HG03575 (cell line): ENCODE results near the gene SWAP70.
"Not testable (repeated sequence)": the region's sequence is repeated elsewhere in the genome, so short reads cannot be mapped to it uniquely, and the experiment has no call there.

ENCODE experiments used
- ATAC-seq: cut with Tn5 transposase; IDR thresholded peaks from one replicate; pipeline ENCODE4 v1.9.1; 2021; ENCODE audit not compliant: unreplicated experiment, insufficient number of reproducible peaks, low FRiP score; ENCODE audit errors: extremely low read depth

The SWAP70 gene

DNA sequence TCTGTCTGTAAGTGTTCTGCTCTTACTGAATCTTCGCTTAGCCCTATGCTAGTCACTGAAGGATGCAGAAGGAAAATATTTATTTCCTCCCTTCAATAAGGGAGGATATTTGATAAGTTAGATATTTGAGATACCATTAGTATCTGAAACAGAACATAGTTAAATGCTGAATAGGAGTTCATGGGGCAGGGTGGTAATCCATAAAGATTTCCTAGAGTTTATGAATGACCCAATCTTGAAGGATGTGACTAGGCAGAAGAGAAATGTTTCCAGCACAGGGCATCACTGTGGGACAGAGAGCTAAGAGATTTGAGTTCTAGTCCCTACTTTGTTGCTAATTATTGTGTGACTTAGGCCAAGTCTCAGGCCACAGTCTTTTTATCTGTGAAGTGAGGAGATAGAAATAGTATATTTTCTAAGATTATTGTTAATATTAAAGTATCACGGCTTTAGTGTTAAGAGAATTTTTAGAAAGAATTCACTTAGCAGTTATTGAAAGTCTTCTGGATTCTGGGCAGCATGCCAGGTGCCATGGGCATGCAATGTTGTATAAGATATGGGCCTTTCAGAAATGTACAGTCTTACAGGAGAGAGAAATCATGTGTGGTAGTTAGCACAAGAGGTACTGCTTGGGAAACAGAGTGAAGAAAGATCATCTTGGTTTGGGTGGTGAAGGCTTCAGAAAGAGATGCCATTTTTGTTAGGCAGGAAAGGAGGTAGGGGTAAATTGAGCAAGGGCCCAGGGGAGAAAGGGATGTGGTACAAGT is 24.0 kb downstream of the SWAP70 start:
- no peak for ATAC-seq

DNA sequence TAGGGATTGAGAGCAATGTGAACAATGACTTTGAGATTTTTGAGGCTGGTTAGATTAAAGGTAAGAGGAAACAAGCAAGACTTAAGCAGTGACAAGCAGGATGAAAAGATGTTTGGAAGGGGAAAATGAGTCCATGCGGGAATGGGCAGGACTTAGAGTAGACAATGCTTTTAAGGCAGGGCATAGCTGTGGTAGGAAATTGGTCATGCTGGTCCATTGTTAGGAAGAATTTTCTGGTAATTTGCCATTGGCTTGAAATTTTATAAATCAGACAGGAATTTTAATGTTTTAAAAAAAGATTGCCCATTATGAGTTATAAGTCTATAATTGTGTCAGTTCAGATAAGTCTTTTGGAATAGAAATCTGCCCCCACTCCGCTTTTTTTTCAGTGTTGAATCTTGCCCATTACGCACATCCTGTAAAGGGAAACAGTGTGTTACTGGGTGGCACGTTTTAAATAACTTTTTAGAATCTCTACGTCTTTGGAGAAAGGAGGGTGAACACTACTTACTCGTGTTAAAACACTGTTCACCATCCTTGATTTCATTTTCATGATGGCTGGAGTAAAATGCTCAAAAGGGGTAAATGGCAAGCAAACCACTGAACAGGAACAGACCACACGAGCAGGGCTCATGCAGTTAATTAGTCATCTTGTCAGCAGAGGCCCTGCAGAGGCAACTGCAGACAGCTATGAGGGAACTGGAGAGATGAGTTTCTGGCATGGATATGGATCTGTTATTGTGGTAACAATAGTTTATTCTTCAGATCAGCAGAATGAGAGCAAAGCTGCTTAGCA is 25.0 kb downstream of the SWAP70 start:
- peak; percentile 35 for ATAC-seq

DNA sequence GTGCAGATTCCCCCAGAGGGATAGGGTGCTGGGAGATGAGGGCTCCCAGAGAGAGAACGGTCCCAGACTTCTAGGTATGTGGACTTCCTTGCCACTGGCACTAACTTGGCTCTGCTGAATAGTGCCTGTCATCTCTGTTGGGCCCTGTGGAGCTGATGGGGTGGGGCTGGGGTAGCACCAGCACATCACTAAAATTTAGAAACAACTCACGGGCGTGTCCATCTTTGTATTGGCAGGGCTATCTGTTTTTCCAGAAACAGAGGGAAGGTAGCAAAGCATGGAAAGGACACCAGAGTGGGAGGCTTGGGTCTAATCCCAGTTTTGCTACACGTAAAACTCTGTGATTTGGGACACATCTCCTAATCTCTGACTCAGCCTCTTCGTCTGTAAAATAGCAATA is 25.8 kb downstream of the SWAP70 start:
- no peak for ATAC-seq

DNA sequence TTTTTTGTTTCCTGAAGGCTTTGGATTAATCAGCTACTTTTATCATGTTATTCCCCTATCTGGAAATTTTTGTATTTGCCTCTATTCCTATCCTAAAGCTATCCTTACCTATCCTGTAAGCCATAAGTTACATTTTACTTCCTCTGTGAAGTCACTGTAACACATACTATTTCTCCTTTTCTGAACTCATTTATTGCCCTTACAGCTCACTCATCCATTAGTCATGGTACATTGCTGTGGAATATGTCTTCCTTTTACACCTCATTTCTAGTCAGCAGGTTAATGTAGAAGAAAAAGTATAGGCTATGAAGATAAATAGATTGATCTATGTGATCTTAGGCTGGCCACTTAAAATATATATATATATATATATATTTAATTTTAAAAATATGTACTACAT is 28.0 kb downstream of the SWAP70 start:
- no peak for ATAC-seq

DNA sequence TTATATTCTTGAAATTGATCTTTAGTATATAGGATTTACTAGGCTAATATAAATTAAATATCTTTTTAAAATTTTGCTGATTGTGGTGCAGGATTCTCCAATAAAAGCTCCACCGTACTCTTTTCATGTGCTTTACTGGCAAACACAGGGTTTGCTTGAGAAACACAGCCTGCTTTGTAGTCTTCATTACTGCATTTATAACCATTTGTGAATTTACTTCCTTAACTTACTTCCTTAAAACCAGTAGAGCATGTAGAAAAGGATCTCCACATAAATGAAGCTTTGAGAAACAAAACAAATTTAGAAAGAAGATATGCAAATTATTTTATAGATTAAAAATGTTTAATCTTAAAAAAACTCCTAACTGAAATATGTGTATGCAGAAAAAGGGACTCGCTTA is 28.8 kb downstream of the SWAP70 start:
- ATAC-seq: no peak

DNA sequence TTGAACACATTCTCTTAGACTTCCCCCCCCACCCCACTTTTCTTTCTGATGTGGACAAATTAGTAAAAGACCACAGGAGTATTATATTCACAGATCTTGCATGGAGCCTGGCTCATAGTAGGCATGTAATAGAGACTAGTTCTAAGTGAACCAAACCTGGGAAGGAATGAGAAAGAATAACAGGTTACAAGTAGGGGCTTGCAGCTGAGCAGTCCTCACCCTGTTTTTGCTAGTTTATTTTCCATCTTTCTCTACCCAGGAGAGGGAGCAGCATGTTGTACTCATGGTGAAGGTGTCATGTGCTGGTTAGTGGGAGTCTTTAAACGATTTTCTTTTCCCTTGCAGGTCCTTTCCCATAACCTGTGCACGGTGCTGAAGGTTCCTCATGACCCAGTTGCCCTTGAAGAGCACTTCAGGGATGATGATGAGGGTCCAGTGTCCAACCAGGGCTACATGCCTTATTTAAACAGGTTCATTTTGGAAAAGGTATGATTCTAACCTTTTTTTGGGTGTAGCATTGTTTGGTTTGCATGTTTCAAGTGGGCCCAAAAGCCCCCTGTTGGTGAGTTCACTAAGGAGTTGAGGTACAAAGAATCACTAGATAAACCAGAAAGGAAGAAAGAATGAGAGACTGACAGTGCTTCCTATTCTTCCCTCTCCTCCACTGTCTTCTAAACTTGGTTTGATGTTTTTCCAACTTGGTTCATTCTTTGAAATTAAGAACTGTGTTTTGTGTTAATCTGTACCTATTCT is 30.1 kb downstream of the SWAP70 start:
- ATAC-seq: no peak

DNA sequence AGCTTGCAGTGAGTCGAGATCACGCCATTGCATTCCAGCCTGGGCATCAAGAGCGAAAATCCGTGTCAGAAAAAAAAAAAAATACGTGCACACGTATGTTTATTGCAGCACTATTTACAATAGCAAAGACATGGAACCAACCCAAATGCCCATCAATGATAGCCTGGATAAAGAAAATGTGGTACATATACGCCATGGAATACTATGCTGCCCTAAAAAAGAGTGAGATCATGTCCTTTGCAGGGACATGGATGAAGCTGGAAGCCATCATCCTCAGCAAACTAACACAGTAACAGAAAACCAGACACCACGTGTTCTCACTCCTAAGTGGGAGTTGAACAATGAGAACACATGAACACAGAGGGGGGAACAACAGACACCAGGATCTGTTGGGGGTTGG is 31.4 kb downstream of the SWAP70 start:
- not testable (repeated sequence) for ATAC-seq

DNA sequence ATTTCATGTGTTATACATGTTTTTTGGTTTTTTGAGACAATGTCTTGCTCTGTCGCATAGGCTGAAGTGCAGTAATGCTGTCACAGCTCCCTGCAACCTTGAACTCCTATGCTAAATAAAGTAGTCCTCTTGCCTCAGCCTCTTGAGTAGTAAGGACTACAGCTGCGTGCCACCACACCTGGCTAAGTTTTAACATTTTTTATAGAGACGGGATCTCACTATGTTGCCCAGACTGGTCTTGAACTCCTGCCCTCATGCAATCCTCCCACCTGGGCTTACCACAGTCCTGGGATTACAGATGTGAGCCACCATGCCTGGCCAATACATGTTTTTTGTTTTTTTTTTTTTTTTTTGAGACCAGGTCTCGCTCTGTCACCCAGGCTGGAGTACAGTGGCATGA is 33.9 kb downstream of the SWAP70 start:
- no peak for ATAC-seq

DNA sequence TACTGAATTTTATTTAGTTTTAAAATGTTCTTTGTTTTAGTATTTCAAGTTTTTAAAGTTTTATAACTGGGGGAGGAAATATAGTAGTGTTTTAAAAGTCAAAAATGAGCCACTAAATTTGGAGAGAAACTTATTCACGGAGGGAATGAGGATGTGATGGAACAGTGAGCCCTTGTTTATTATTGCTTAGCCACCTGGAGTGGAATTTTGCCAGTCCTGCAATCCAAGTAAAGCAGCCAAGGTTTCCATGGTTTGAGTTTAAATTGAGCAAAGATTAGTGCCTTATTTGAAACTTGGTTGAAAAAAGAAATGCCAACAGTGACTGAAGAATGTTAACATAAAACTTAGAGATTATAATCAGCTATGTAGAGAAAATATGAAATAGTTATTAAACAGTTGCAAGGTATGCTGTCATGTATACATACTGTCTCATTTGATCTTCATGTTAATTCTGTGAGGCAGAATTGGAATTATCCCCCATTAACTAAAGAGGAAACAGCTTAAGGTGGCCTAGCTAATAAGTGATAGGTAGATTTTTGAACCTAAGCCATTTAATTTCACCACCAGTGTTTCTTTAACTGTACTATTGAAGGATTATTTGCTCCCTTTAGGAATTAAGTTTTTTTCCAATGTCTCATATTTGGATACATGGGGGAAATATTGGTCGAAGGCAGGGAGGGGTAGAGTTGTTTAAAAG is 36.4 kb downstream of the SWAP70 start:
- no peak for ATAC-seq

DNA sequence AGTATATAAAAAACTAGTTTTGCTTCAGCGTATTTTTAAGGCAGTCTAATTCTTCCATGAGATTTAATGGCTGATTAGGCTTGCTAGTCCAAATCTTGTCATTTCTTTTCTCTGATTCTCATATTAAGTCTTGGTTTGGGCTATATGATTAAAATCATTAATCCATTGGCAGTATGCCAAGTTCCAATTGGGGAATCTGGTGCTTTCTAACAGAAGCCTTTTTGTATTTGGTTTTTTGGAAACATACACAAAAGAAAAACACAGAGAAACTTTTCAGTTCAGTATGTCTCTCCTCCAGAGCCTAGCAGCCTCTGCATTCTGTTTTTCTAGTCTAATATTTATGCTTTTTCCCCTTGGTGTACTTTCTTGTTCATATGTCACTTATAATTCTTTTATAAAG is 37.9 kb downstream of the SWAP70 start:
- no peak for ATAC-seq

DNA sequence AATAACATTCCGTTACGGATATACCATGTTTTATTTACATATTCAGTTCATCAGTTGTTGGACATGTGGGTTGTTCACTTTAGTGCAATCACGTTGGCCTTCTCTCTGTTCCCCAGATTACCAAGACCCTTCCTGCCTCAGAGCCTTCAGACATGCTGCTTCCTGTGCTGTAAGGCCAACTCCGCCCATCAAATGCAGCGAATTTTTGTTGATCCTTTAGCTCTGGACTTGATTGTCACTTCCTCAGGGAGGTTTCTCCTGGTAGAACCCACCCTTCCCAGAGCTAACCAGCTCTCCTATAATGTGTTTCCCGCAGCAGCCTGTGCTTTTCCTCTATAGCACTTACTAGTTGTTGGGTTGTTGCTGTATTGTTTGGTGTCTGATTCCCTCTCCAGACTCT is 39.4 kb downstream of the SWAP70 start:
- no peak for ATAC-seq

DNA sequence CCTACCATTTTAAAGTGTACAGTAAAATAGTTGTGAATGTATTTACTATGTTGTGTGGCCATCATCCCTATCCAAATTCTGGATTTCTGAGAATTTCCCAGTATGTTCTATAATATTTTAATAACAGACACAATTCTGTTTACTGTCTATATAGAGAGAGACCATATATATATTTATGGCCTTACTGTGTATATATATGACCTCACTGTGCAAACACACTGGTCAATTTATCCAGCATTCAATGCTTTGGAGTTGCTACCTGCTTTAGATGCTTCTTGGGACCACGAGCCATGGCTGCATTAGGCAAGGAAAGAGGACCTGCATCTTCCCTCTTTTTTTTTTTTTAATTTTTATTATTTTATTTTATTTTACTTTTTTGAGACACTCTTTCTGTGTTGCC is 40.2 kb downstream of the SWAP70 start:
- no peak for ATAC-seq

DNA sequence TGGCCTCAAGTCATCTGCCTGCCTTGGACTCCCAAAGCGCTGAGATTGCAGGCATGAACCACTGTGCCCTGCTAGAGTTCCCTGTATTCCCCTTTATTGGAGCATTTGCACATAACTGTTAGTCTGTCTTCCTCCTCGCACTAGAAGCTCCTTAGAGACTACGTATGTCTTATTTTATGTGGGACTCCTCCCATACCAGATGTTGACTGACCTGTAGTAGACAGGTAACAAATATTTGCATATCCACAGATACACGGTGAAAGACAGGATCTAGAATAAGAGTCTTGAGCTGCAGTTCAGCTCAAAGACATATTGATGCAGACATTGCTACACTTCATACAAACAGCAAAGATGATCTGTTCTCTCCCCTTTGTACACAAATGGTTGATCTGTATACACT is 40.7 kb downstream of the SWAP70 start:
- ATAC-seq: no peak

DNA sequence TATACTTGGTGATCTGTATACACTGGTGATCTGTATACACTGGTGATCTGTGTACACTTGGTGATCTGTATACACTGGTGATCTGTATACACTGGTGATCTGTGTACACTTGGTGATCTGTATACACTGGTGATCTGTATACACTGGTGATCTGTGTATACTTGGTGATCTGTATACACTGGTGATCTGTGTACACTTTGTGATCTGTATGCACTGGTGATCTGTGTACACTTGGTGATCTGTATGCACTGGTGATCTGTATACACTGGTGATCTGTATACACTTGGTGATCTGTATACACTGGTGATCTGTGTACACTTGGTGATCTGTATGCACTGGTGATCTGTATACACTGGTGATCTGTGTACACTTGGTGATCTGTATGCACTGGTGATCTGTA is 41.5 kb downstream of the SWAP70 start:
- not testable (repeated sequence) for ATAC-seq

DNA sequence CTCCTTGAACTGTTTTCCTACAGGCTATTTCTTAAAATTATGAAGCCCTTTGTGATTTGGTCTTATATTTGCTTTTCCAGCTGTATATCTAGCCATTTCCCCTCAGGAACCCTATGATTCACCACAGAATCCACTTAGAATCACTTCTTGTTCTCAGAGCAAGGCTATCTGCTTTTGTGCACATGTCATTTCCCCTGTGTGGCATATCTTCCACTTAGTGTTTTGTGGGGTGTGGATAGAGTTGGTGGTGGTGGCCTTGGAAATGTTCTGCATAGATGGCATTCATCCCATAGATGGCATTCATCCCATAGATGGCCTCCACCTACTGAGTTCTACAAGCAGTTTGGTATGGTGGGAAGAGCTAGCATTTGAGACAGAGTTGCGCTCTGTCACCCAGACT is 44.7 kb downstream of the SWAP70 start:
- ATAC-seq: no peak

DNA sequence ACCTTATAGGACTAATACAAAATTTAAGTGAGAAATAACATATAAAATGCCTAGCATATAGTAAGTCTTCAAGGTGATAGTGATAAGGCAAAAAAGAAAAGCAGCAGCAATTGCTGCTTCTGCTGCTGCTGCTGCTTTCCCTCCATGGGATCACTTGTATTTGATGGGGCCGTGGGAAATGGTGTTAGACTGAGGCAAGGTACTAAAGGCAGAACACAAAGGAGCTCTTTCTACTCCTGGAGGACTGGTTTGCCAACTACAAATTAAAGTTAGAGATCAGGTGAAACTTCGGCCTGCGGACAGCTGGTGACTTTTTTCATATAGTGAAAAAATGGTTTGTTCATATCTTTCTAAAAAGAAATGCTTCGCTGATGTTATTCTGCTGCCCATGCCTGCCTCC is 46.3 kb downstream of the SWAP70 start:
- no peak for ATAC-seq

DNA sequence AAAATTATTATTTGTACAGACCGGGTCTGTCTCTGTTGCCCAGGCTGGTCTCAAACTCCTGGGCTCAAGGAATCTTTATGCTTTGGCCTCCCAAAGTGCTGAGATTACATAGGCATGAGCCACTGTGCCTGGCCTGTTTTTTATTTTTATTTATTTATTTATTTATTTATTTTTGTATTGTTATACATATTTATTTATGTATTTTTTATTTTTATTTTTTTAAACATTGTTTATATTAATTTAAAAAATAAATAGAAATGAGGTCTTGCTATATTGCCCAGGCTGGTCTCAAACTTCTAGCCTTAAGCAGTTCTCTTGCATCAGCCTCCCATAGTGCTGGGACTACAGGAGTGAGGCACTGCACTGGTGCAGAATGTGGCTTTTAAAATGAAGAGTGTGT is 47.0 kb downstream of the SWAP70 start:
- no peak for ATAC-seq

DNA sequence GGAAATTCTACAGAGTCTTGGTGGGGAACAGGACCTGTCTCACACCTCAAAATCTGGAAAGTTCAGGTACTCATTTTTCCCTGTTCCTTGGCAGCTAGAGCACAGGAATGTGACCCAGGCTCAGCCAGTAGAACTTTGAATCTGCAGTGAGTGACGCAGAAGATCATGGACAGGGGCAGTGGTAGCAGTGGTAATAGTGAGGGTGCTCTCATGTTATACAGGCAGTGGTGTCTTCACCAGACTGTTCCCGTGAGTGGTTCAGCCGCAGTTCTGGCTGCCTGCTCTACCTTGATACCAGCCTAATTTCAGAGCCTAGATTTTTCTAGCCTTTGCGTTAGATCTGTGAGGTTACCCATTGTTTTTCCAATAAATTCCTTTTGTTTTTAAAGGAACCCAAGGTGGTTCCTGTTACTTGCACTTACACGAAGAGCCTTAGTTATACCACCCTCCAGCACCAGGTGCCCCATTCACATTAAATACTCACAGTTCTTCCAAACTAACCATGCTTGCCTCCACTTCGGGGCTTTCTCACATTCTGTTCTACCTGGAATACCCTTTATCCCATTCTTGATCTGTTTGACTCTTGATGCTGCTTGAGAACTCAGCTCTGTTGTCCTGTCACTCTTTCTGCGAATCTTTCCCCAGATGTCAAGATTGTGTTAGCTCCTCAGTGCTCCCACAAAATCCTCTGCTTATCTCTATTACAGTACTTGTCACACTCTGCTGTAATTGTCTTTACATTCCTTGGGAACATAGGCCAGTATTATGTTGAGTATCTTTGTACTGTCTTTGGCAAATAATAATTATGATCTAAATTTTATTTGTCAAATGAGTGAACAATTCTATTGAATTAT is 47.8 kb downstream of the SWAP70 start:
- ATAC-seq: no peak
